Stimulated activated CD8-positive, alpha-beta memory T cell treated with anti-CD3 and anti-CD28 coated beads, Interleukin-12 subunit alpha, Interleukin-12 subunit beta, amount 100 ng/mL, for 4 hours (primary cell): ENCODE measurements around the gene NOM1.

Experiments used
- DNase-seq: peaks from one replicate; pipeline ENCODE4 v3.0.0-alpha.2; 2020; ENCODE audit warnings: low read depth

Gene NOM1

GRCh38 chr7:157004521-157005455, 55.3 kb downstream of the NOM1 start:
- DNase-seq = no peak

GRCh38 chr7:157005456-157006204, 56.1 kb downstream of the NOM1 start:
- DNase-seq = no peak

GRCh38 chr7:157006205-157006747, 56.8 kb downstream of the NOM1 start:
- DNase-seq = no peak

- no peak for DNase-seq
These were observed 57.4 kb downstream of the NOM1 start for GRCh38 chr7:157006829-157007469.

GRCh38 chr7:157007470-157008066, 58.1 kb downstream of the NOM1 start:
- DNase-seq = no peak

- no peak for DNase-seq
These were observed 59.0 kb downstream of the NOM1 start for GRCh38 chr7:157008206-157009169.

- DNase-seq = no peak
These were observed 59.8 kb downstream of the NOM1 start for GRCh38 chr7:157009170-157009777.

GRCh38 chr7:157009778-157010587, 60.5 kb downstream of the NOM1 start:
- no peak for DNase-seq

GRCh38 chr7:157010588-157011332, 61.2 kb downstream of the NOM1 start, which contains the start of gene MNX1:
Gene MNX1 (minus strand): TSS chr7:157010663. CDS start chr7:157010350, 313 bp downstream.
- DNase-seq = no peak

GRCh38 chr7:157011333-157012112, 62.0 kb downstream of the NOM1 start:
- DNase-seq = no peak

- no peak for DNase-seq
These were observed 62.6 kb downstream of the NOM1 start for GRCh38 chr7:157012113-157012547.

GRCh38 chr7:157013101-157013500, 63.6 kb downstream of the NOM1 start:
- no peak for DNase-seq

GRCh38 chr7:157013602-157014549, 64.4 kb downstream of the NOM1 start:
- DNase-seq = no peak

- no peak for DNase-seq
These were observed 65.4 kb downstream of the NOM1 start for GRCh38 chr7:157014635-157015555.

- no peak for DNase-seq
These were observed 66.5 kb downstream of the NOM1 start for GRCh38 chr7:157016024-157016351.
